A549 (cell line): ENCODE data around the gene ADCY4. TPM values are rescaled to one million over a fixed set of nuclear protein-coding genes. Genes with fewer than 3 reads are reported as not detected.

Experiments used
- ATAC-seq, 2 experiments: fragments of 200-7000 bp in 1 of 2; fragments of >200 bp in 1 of 2; cut with Nextera tagmentation in 1 of 2; cut with Tn5 transposase in 1 of 2; 3 replicates each; pipeline versions ENCODE4 v1.8.0 to v1.9.1; 2018 to 2020; ENCODE audit warnings: mild to moderate bottlenecking in 1 of 2, moderate library complexity in 1 of 2
- CTCF ChIA-PET: fragments of 300-600 bp; sonication (Branson Sonifier 250); formaldehyde crosslinking; extraction: SDS; loops from one replicate; lab custom pipeline; 2021; ENCODE audit warnings: antibody characterized with exemption, inconsistent platforms; lab: Yijun Ruan, JAX
- POLR2A ChIA-PET: fragments of 350-600 bp; formaldehyde crosslinking; extraction: SDS; loops from one replicate; lab custom pipeline; 2021; ENCODE audit warnings: antibody characterized with exemption, inconsistent platforms; lab: Yijun Ruan, JAX
- DNase-seq, 2 experiments: peaks; one replicate each; pipeline versions ENCODE4 v3.0.0 to v3.0.0-alpha.2; 2011 to 2016; ENCODE audit warnings: low read depth in 1 of 2, low spot score in 1 of 2
- FAIRE-seq: peaks from 2 replicates; lab custom pipeline; 2011; peaks lifted over from hg19 to GRCh38; lab: Jason Lieb, UNC
- H3K27ac ChIP-seq, 2 experiments: fragments of >200 bp; sonication (Bioruptor Twin); formaldehyde crosslinking; 3 replicates each; pipeline ENCODE4 v1.5.1; 2016 to 2017
- H3K4me1 ChIP-seq: fragments of >200 bp; sonication (Bioruptor Twin); formaldehyde crosslinking; 3 replicates; pipeline ENCODE4 v1.6.1; 2016
- H3K4me2 ChIP-seq: fragments of >200 bp; sonication (Bioruptor Twin); formaldehyde crosslinking; 3 replicates; pipeline ENCODE4 v1.6.1; 2016
- H3K4me3 ChIP-seq: fragments of >200 bp; sonication (Bioruptor Twin); formaldehyde crosslinking; 3 replicates; pipeline ENCODE4 v1.5.1; 2016
- H3K9me3 ChIP-seq: fragments of >200 bp; sonication (Bioruptor Twin); formaldehyde crosslinking; 3 replicates; pipeline ENCODE4 v1.6.1; 2016
- BHLHE40 ChIP-seq: IDR thresholded peaks from 2 replicates; pipeline ENCODE4 v1.6.1; 2012; ENCODE audit warnings: low read depth, low read length, inconsistent platforms
- CHD4 ChIP-seq: fragments of 200-600 bp; sonication (generic); IDR thresholded peaks from 2 replicates; pipeline ENCODE4 v1.6.1; 2016; ENCODE audit warnings: antibody characterized with exemption, mild to moderate bottlenecking, borderline replicate concordance
- FOSL2 ChIP-seq, 2 experiments: fragments of 450-650 bp in 1 of 2; fragments of >200 bp in 1 of 2; sonication (Bioruptor Twin) in 1 of 2; formaldehyde crosslinking; IDR thresholded peaks; 2 replicates each; pipeline versions ENCODE4 v1.5.0 to v1.6.1; 2016 to 2020; ENCODE audit warnings: mild to moderate bottlenecking in 1 of 2, moderate library complexity in 1 of 2
- GATA3 ChIP-seq: IDR thresholded peaks from 2 replicates; pipeline ENCODE4 v1.6.1; 2012; ENCODE audit warnings: borderline replicate concordance
- HEYL ChIP-seq: fragments of 250-450 bp; sonication (Bioruptor Pico); IDR thresholded peaks from 2 replicates; pipeline ENCODE4 v1.8.0; 2021; ENCODE audit warnings: mild to moderate bottlenecking, moderate library complexity
- HOXB13 ChIP-seq: fragments of 250-450 bp; sonication (Bioruptor Pico); IDR thresholded peaks from 2 replicates; pipeline ENCODE4 v1.5.0; 2020; ENCODE audit warnings: low read depth, mild to moderate bottlenecking, moderate library complexity
- HOXB5 ChIP-seq: fragments of 250-450 bp; sonication (Bioruptor Pico); IDR thresholded peaks from 2 replicates; pipeline ENCODE4 v1.5.0; 2020; ENCODE audit warnings: mild to moderate bottlenecking, moderate library complexity
- JUN ChIP-seq, 2 experiments: fragments of >200 bp; sonication (Bioruptor Twin); formaldehyde crosslinking; IDR thresholded peaks; 2 replicates in 1 of 2; 3 replicates in 1 of 2; pipeline ENCODE4 v1.6.1; 2016 to 2017
- NFE2L2 ChIP-seq: fragments of 150-350 bp; conservative IDR thresholded peaks from 2 replicates; pipeline ENCODE4 v1.6.1; 2014; ENCODE audit warnings: low read length
- NR3C1 ChIP-seq: fragments of >200 bp; sonication (Bioruptor Twin); formaldehyde crosslinking; IDR thresholded peaks from 3 replicates; pipeline ENCODE4 v1.6.1; 2017
- POLR2AphosphoS2 ChIP-seq: conservative IDR thresholded peaks from 2 replicates; pipeline ENCODE4 v1.6.1; 2012; ENCODE audit warnings: low read length, improper control_type of control experiment, inconsistent platforms
- RARB ChIP-seq: fragments of 250-450 bp; sonication (Bioruptor Pico); IDR thresholded peaks from 2 replicates; pipeline ENCODE4 v1.8.0; 2021; ENCODE audit warnings: mild to moderate bottlenecking, moderate library complexity
- RFX5 ChIP-seq: fragments of 450-650 bp; IDR thresholded peaks from 2 replicates; pipeline ENCODE4 v1.7.1; 2014; ENCODE audit warnings: antibody characterized with exemption, mild to moderate bottlenecking, moderate library complexity
- RNF2 ChIP-seq: fragments of 200-600 bp; sonication (generic); IDR thresholded peaks from 2 replicates; pipeline ENCODE4 v1.6.1; 2016; ENCODE audit warnings: low read depth, mild to moderate bottlenecking, antibody characterized with exemption, moderate library complexity, borderline replicate concordance
- SMC3 ChIP-seq: fragments of >200 bp; sonication (Bioruptor Twin); formaldehyde crosslinking; IDR thresholded peaks from 3 replicates; pipeline ENCODE4 v1.6.1; 2018; ENCODE audit warnings: inconsistent platforms
- ZNF302 ChIP-seq: fragments of 250-450 bp; sonication (Bioruptor Pico); IDR thresholded peaks from 2 replicates; pipeline ENCODE4 v1.9.0; 2021; ENCODE audit warnings: inconsistent platforms, mild to moderate bottlenecking, moderate library complexity
- WGBS: methylation state at CpG from one replicate; pipeline ENCODE4 v1.1.6; 2017; ENCODE audit errors: missing lambda C conversion rate; 5-methylcytosine and 5-hydroxymethylcytosine counted together
- polyA plus RNA-seq, 4 experiments: library from polyadenylated mRNA; depleted of rRNA in 3 of 4; stranded (reverse); fragments of >200 nt; fragmentation: RNase III in 1 of 4; extraction: RNeasy Plus Mini Kit Qiagen cat#74134 plus additional on column Dnase treatment in 1 of 4; gene quantifications; 2 replicates in 3 of 4; 3 replicates in 1 of 4; pipeline ENCODE4 v1.2.3, GENCODE V29; 2011 to 2017
- TF ChIP-seq, protein P1 (sequence below): IDR thresholded peaks from 2 replicates; pipeline ENCODE4 v1.6.1; 2012
- TF ChIP-seq, protein P2 (sequence below): fragments of >200 bp; sonication (Bioruptor Twin); formaldehyde crosslinking; IDR thresholded peaks from 2 replicates; pipeline ENCODE4 v1.6.1; 2016
- TF ChIP-seq, protein P3 (sequence below): fragments of >200 bp; sonication (Bioruptor Twin); formaldehyde crosslinking; IDR thresholded peaks from 3 replicates; pipeline ENCODE4 v1.5.1; 2016
- TF ChIP-seq, protein P4 (sequence below): fragments of >200 bp; sonication (Bioruptor Twin); formaldehyde crosslinking; IDR thresholded peaks from 3 replicates; pipeline ENCODE4 v1.6.1; 2016

The ADCY4 gene
- polyA plus RNA-seq, 2 of the 4 experiments (the other 2 are of a cell fraction): not detected

DNA sequence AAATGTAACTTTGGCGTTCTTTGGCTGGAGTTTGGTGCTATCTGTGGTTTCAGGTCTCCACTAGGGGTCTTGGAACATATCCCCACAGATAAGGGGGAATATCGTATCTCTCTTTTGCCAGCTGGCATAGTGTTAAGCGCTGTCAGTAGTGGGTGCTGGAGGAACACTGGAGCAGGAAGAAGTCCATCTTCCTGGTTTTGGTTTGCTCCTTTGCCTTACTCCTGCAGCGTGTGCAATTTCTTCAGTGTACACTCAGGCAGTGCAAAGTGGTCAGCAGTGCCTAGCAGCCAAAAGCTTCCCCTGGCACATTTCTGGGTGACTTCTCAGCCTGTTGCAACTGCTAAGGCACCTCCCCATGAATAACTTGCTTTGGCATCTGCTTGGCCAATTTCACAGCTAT is 16.6 kb upstream of the ADCY4 start:
- peak; percentile 55 to 70; a peak in 4 of 6 replicates for ATAC-seq
- TF ChIP-seq, protein P1, sequence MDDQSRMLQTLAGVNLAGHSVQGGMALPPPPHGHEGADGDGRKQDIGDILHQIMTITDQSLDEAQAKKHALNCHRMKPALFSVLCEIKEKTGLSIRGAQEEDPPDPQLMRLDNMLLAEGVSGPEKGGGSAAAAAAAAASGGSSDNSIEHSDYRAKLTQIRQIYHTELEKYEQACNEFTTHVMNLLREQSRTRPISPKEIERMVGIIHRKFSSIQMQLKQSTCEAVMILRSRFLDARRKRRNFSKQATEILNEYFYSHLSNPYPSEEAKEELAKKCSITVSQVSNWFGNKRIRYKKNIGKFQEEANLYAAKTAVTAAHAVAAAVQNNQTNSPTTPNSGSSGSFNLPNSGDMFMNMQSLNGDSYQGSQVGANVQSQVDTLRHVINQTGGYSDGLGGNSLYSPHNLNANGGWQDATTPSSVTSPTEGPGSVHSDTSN: no peak
- TF ChIP-seq POLR2AphosphoS2 (no peak), HEYL (CRISPR knock-in tag) (no peak), HOXB13 (CRISPR knock-in tag) (no peak)
- Histone ChIP-seq H3K27ac (no peak overlapping the region), H3K9me3 (no peaks in the 10 kb centered on the region), H3K4me3 (no peak overlapping the region), H3K4me1 (peaks cover 17% of the 10 kb centered on the region), H3K4me2 (no peak overlapping the region)
- DNase-seq: no peak
- CTCF ChIA-PET: interaction anchor here (0.9 to 4.2 kb wide), 7 partner anchors 14 to 86 kb away, joined by 3 to 40 read pairs (median 4); partner anchors contain the start of gene ADCY4
- FAIRE-seq: no peak
- WGBS: 43% methylated on average over 4 of the region's 4 CpGs
- POLR2A ChIA-PET: interaction anchor here (1.0 kb wide), 1 partner anchor 80 kb away, joined by 4 read pairs; no protein-coding TSS in a partner anchor

DNA sequence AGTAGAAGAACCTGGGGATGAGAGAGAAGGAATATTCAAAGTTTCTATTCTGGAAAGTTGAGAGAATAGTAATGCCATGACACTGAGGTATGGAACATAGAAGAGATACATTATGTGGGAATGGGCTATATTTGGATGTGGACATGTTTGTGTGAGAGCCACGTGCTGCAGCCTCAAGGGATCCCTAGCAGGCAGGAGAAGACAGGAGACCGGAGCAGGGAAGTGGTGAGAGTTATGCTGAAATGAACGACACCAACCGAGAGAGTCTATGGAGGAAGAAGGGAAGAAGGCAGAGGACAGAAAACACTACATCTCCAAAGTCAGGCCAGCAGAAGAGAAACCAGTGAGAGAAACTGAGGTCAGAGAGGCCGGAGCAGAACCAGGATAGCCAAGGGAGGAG is 14.9 kb upstream of the ADCY4 start:
- H3K4me2 ChIP-seq: no peak overlapping the region
- ATAC-seq: no peak
- H3K9me3 ChIP-seq: no peaks in the 10 kb centered on the region
- ChIA-PET CTCF (interaction anchor here (0.6 to 4.2 kb wide), 4 partner anchors 13 to 82 kb away, joined by 3 to 40 read pairs (median 12); partner anchors contain the start of gene ADCY4), POLR2A (no interaction called here)
- FAIRE-seq: no peak
- WGBS: 41% methylated on average over 5 of the region's 5 CpGs
- no peak overlapping the region for H3K4me3 ChIP-seq
- peaks cover 17% of the 10 kb centered on the region for H3K4me1 ChIP-seq
- no peak overlapping the region for H3K27ac ChIP-seq
- DNase-seq: no peak
- TF ChIP-seq, protein P2, sequence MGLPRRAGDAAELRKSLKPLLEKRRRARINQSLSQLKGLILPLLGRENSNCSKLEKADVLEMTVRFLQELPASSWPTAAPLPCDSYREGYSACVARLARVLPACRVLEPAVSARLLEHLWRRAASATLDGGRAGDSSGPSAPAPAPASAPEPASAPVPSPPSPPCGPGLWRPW: no peak

DNA sequence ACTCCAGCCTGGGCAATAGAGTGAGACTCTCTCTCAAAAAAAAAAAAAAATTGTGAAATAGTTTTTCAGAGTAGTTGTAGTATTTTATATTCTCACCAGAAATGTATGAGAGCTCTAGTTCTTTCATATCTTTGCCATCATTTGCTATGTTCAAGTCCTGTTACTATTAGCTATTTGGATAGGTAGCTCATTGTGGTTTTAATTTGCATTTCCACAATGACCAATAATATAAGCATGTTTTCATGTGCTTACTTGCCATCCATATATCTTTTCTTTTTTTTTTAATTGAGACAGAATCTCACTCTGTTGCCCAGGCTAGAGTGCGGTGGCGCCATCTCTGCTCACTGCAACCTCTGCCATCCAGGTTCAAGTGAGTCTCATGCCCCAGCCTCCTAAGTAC is 13.3 kb upstream of the ADCY4 start:
- no peaks in the 10 kb centered on the region for H3K9me3 ChIP-seq
- TF ChIP-seq, protein P3, sequence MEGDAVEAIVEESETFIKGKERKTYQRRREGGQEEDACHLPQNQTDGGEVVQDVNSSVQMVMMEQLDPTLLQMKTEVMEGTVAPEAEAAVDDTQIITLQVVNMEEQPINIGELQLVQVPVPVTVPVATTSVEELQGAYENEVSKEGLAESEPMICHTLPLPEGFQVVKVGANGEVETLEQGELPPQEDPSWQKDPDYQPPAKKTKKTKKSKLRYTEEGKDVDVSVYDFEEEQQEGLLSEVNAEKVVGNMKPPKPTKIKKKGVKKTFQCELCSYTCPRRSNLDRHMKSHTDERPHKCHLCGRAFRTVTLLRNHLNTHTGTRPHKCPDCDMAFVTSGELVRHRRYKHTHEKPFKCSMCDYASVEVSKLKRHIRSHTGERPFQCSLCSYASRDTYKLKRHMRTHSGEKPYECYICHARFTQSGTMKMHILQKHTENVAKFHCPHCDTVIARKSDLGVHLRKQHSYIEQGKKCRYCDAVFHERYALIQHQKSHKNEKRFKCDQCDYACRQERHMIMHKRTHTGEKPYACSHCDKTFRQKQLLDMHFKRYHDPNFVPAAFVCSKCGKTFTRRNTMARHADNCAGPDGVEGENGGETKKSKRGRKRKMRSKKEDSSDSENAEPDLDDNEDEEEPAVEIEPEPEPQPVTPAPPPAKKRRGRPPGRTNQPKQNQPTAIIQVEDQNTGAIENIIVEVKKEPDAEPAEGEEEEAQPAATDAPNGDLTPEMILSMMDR: no peak
- TF ChIP-seq, protein P4, sequence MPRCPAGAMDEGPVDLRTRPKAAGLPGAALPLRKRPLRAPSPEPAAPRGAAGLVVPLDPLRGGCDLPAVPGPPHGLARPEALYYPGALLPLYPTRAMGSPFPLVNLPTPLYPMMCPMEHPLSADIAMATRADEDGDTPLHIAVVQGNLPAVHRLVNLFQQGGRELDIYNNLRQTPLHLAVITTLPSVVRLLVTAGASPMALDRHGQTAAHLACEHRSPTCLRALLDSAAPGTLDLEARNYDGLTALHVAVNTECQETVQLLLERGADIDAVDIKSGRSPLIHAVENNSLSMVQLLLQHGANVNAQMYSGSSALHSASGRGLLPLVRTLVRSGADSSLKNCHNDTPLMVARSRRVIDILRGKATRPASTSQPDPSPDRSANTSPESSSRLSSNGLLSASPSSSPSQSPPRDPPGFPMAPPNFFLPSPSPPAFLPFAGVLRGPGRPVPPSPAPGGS: no peak
- TF ChIP-seq JUN (IDR thresholded peaks at IDR 0.05) (no peak), BHLHE40 (no peak), GATA3 (no peak), SMC3 (no peak), RARB (CRISPR knock-in tag) (no peak), FOSL2 (IDR thresholded peaks at IDR 0.05) (no peak), FOSL2 (CRISPR knock-in tag; IDR thresholded peaks at IDR 0.05) (no peak)
- ATAC-seq: no peak
- no peak overlapping the region for H3K4me2 ChIP-seq
- no peak overlapping the region for H3K27ac ChIP-seq
- no peak for DNase-seq
- no peak for FAIRE-seq
- ChIA-PET POLR2A (no interaction called here), CTCF (interaction anchor here (0.6 to 5.7 kb wide), 8 partner anchors 9 to 88 kb away, joined by 3 to 32 read pairs (median 6); partner anchors contain the start of gene ADCY4)
- no peak overlapping the region for H3K4me3 ChIP-seq
- WGBS: 85% methylated on average over 2 of the region's 2 CpGs
- H3K4me1 ChIP-seq: peaks cover 2% of the 10 kb centered on the region; the same call in 2 of the 3 replicates

DNA sequence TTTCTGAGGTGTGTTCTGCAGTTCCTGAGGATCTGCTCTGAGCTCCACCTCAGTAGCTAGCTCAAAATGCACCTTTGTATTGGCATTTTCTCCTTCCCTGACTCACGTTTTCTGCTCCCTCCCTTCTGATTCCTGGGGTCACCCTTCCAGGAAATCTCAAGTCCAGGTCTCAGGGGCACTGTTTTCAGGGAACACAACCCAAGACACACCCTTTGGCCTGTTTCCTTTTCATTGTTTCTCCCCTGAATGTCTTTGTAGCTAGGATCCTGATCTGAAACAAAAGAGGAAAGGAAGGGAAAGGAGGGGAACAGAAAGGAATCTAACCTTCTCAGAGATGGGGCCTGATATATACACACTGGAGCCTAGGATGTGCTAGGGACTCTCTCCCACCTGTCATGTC is 12.3 kb upstream of the ADCY4 start:
- Histone ChIP-seq H3K9me3 (no peaks in the 10 kb centered on the region), H3K4me1 (no peaks in the 10 kb centered on the region), H3K4me3 (no peak overlapping the region), H3K4me2 (no peak overlapping the region), H3K27ac (no peak overlapping the region)
- ChIA-PET POLR2A (interaction anchor here (1.1 kb wide), 1 partner anchor 83 kb away, joined by 3 read pairs; the partner anchor contains the start of gene KHNYN), CTCF (interaction anchor here (1.0 to 5.7 kb wide), 7 partner anchors 13 to 89 kb away, joined by 3 to 32 read pairs (median 7); partner anchors contain the start of gene ADCY4)
- 4% methylated on average over 1 of the region's 1 CpG for WGBS
- FAIRE-seq (no peak), DNase-seq (no peak), ATAC-seq (no peak)
- TF ChIP-seq RNF2 (no peak), NFE2L2 (no peak), HOXB5 (CRISPR knock-in tag) (no peak), RFX5 (no peak), CHD4 (no peak), ZNF302 (no peak), BHLHE40 (no peak), NR3C1 (no peak)
- TF ChIP-seq, protein P1: no peak
